Ovary (tissue), 3 donors: Measurements from ENCODE around the gene TMBIM6.

Experiments
- CTCF ChIP-seq, 3 donors: fragments of 450-650 bp in 2 of 3; fragments of 200-600 bp in 1 of 3; IDR thresholded peaks; one replicate each; pipeline versions ENCODE4 v1.5.1 to v1.8.0; 2016 to 2022; ENCODE audit warnings: antibody characterized with exemption in 3 of 3, mild to moderate bottlenecking in 1 of 3
- POLR2A ChIP-seq: fragments of 450-650 bp; IDR thresholded peaks from one replicate; pipeline ENCODE4 v1.6.1; 2017; ENCODE audit warnings: antibody characterized with exemption, mild to moderate bottlenecking, moderate library complexity
- donor health status: DM: no; HTN: no; CAD: no.

- TF ChIP-seq CTCF (IDR thresholded peaks at IDR 0.05) (no peak), POLR2A (no peak)
Measured at GRCh38 chr12:49794811-49795653, 53.7 kb downstream of the TMBIM6 start.
